ENCODE measurements around the gene VEGFC. TPM values are rescaled to one million over a fixed set of nuclear protein-coding genes. Genes with fewer than 3 reads are reported as not detected.

Gene VEGFC
- total RNA-seq, 1 donor from 2014 or later, result 11.1 TPM

DNA sequence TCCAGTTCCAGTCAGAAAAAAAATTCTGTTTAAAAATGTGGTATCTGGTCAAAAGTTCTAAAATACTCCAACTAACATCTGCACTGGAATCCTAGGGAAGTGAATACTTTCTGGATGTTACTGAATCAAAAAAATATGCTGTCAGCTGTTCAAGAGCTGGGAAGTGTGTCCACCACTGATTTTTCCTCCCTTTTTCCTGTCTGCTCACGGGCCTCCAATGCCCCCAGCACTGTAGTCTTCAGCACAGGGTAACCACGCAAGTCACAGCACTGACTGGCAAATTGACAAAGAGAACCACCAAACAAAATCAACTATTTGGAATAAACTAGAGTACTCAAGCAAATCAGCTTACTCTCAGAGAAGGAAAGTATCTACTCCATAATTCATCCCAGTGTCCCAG is 9.9 kb downstream of the VEGFC start:
- Mint-ChIP-seq H3K36me3 (ENCODE audit: low read depth) (no peaks in the 10 kb centered on the region), H3K4me3 (ENCODE audit: unreplicated experiment) (peak overlapping the region; percentile 37), H3K27ac (ENCODE audit: unreplicated experiment) (peak overlapping the region; percentile 85), H3K4me1 (ENCODE audit: low read depth) (peaks cover 50% of the 10 kb centered on the region), H3K27me3 (ENCODE audit: low read depth) (no peaks in the 10 kb centered on the region), H3K9me3 (ENCODE audit: low read depth) (no peaks in the 10 kb centered on the region)
- no peak for DNase-seq (ENCODE audit: low spot score)
- TF ChIP-seq, protein P1, sequence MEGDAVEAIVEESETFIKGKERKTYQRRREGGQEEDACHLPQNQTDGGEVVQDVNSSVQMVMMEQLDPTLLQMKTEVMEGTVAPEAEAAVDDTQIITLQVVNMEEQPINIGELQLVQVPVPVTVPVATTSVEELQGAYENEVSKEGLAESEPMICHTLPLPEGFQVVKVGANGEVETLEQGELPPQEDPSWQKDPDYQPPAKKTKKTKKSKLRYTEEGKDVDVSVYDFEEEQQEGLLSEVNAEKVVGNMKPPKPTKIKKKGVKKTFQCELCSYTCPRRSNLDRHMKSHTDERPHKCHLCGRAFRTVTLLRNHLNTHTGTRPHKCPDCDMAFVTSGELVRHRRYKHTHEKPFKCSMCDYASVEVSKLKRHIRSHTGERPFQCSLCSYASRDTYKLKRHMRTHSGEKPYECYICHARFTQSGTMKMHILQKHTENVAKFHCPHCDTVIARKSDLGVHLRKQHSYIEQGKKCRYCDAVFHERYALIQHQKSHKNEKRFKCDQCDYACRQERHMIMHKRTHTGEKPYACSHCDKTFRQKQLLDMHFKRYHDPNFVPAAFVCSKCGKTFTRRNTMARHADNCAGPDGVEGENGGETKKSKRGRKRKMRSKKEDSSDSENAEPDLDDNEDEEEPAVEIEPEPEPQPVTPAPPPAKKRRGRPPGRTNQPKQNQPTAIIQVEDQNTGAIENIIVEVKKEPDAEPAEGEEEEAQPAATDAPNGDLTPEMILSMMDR (IDR thresholded peaks at IDR 0.05), result no peak

DNA sequence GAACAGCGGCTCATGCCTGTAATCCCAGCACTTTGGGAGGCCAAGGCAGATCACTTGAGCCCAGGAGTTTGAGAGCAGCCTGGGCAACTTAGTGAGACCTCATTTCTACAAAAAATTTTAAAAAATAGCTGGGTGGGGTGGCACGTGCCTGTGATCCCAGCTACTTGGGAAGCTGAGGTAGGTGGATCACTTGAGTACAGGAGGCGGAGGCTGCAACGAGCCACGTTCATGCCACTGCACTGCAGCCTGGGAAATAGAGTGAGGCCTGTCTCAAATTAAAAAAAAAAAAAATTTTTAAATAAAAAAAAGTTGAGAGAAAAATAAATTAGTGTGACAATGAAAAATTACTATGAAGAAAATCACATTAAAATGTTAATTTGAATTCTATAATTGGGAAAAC is 10.5 kb downstream of the VEGFC start:
- Mint-ChIP-seq H3K9me3 (ENCODE audit: low read depth) (no peaks in the 10 kb centered on the region), H3K36me3 (ENCODE audit: low read depth) (no peaks in the 10 kb centered on the region), H3K4me3 (ENCODE audit: unreplicated experiment) (no peak overlapping the region), H3K27ac (ENCODE audit: unreplicated experiment) (no peak overlapping the region), H3K4me1 (ENCODE audit: low read depth) (peaks cover 49% of the 10 kb centered on the region), H3K27me3 (ENCODE audit: low read depth) (no peaks in the 10 kb centered on the region)
- no peak for DNase-seq (ENCODE audit: low spot score)
- TF ChIP-seq, protein P1 (IDR thresholded peaks at IDR 0.05), result no peak

- Mint-ChIP-seq H3K9me3 (ENCODE audit: low read depth) (no peaks in the 10 kb centered on the region), H3K27me3 (ENCODE audit: low read depth) (no peaks in the 10 kb centered on the region), H3K4me3 (ENCODE audit: unreplicated experiment) (no peak overlapping the region), H3K36me3 (ENCODE audit: low read depth) (no peaks in the 10 kb centered on the region), H3K27ac (ENCODE audit: unreplicated experiment) (peak overlapping the region; percentile 45), H3K4me1 (ENCODE audit: low read depth) (peaks cover 48% of the 10 kb centered on the region)
- no peak for DNase-seq (ENCODE audit: low spot score)
- TF ChIP-seq, protein P1 (IDR thresholded peaks at IDR 0.05), result no peak
Observed at GRCh38 chr4:176781739-176782100, 11.0 kb downstream of the VEGFC start.

GRCh38 chr4:176780995-176781738 is 11.6 kb downstream of the VEGFC start:
- TF ChIP-seq, protein P1 (IDR thresholded peaks at IDR 0.05), result no peak
- Mint-ChIP-seq H3K4me1 (ENCODE audit: low read depth) (peaks cover 46% of the 10 kb centered on the region), H3K27me3 (ENCODE audit: low read depth) (no peaks in the 10 kb centered on the region), H3K4me3 (ENCODE audit: unreplicated experiment) (no peak overlapping the region), H3K27ac (ENCODE audit: unreplicated experiment) (peak overlapping the region; percentile 45), H3K36me3 (ENCODE audit: low read depth) (no peaks in the 10 kb centered on the region), H3K9me3 (ENCODE audit: low read depth) (no peaks in the 10 kb centered on the region)
- no peak for DNase-seq (ENCODE audit: low spot score)

- Mint-ChIP-seq H3K27ac (ENCODE audit: unreplicated experiment) (no peak overlapping the region), H3K27me3 (ENCODE audit: low read depth) (no peaks in the 10 kb centered on the region), H3K36me3 (ENCODE audit: low read depth) (no peaks in the 10 kb centered on the region), H3K4me1 (ENCODE audit: low read depth) (peaks cover 54% of the 10 kb centered on the region), H3K4me3 (ENCODE audit: unreplicated experiment) (no peak overlapping the region), H3K9me3 (ENCODE audit: low read depth) (no peaks in the 10 kb centered on the region)
- TF ChIP-seq, protein P1 (IDR thresholded peaks at IDR 0.05), result no peak
- DNase-seq (ENCODE audit: low spot score), result no peak
Observed at GRCh38 chr4:176779421-176779820, 13.3 kb downstream of the VEGFC start.

Data from chondrocyte (in vitro differentiated cells).